Neuronal stem cell (in vitro differentiated cells): ENCODE measurements around the gene LGALS9B. TPM values are rescaled to one million over a fixed set of nuclear protein-coding genes. Genes with fewer than 3 reads are reported as not detected.
"Not testable (repeated sequence)": the region's sequence is repeated elsewhere in the genome, so short reads cannot be mapped to it uniquely, and the experiment has no call there.

Source experiments
- DNase-seq: peaks from one replicate; pipeline ENCODE4 v3.0.0-alpha.2; 2013; ENCODE audit warnings: low spot score
- H2AFZ ChIP-seq: one replicate; pipeline ENCODE4 v1.6.1; 2013; ENCODE audit warnings: mild to moderate bottlenecking, low read length, inconsistent platforms
- H2AK5ac ChIP-seq: 2 replicates; pipeline ENCODE4 v1.6.1; 2013; ENCODE audit warnings: low read depth, mild to moderate bottlenecking, inconsistent platforms, low read length, moderate library complexity, mixed read lengths
- H2BK120ac ChIP-seq: 2 replicates; pipeline ENCODE4 v1.6.1; 2013; ENCODE audit warnings: low read depth, mild to moderate bottlenecking, inconsistent platforms, low read length, moderate library complexity, mixed read lengths
- H2BK12ac ChIP-seq: one replicate; pipeline ENCODE4 v1.6.1; 2013; ENCODE audit warnings: low read length, inconsistent platforms
- H2BK15ac ChIP-seq: 2 replicates; pipeline ENCODE4 v1.6.1; 2013; ENCODE audit warnings: mild to moderate bottlenecking, low read length, inconsistent platforms, mixed read lengths
- H2BK5ac ChIP-seq: one replicate; pipeline ENCODE4 v1.6.1; 2013; ENCODE audit warnings: inconsistent platforms, mild to moderate bottlenecking, low read length, moderate library complexity
- H3K14ac ChIP-seq: one replicate; pipeline ENCODE4 v1.6.1; 2013; ENCODE audit warnings: low read length, inconsistent platforms
- H3K18ac ChIP-seq: 2 replicates; pipeline ENCODE4 v1.6.1; 2013; ENCODE audit warnings: low read length, inconsistent platforms
- H3K23ac ChIP-seq: 2 replicates; pipeline ENCODE4 v1.6.1; 2013; ENCODE audit warnings: low read depth, mild to moderate bottlenecking, mixed read lengths, low read length, inconsistent platforms; ENCODE audit not compliant: poor library complexity
- H3K27ac ChIP-seq: replicated peaks from 3 replicates; pipeline ENCODE4 v1.5.1; 2013; ENCODE audit warnings: low read length, inconsistent platforms
- H3K27me3 ChIP-seq, 3 experiments: 2 replicates each; pipeline ENCODE4 v1.6.1; 2013; ENCODE audit warnings: low read length in 3 of 3, mild to moderate bottlenecking in 2 of 3, inconsistent platforms in 1 of 3, low read depth in 1 of 3, mixed read lengths in 1 of 3, moderate library complexity in 1 of 3; ENCODE audit not compliant: control insufficient read depth in 3 of 3, insufficient read depth in 3 of 3
- H3K36me3 ChIP-seq, 2 donors: replicated peaks in 1 of 2; 2 replicates each; pipeline ENCODE4 v1.6.1; 2013; ENCODE audit warnings: low read length in 2 of 2; ENCODE audit not compliant: control insufficient read depth in 2 of 2, insufficient read depth in 2 of 2
- H3K4ac ChIP-seq: 2 replicates; pipeline ENCODE4 v1.6.1; 2013; ENCODE audit warnings: inconsistent platforms, mild to moderate bottlenecking, low read length, moderate library complexity
- H3K4me1 ChIP-seq, 2 donors: 1 replicate in 1 of 2; 2 replicates in 1 of 2; pipeline ENCODE4 v1.6.1; 2013; ENCODE audit warnings: low read length in 2 of 2, low read depth in 1 of 2; ENCODE audit not compliant: control insufficient read depth in 2 of 2, insufficient read depth in 1 of 2
- H3K4me2 ChIP-seq: one replicate; pipeline ENCODE4 v1.6.1; 2013; ENCODE audit warnings: mild to moderate bottlenecking, low read length, inconsistent platforms; ENCODE audit not compliant: insufficient read depth, poor library complexity, severe bottlenecking
- H3K4me3 ChIP-seq, 2 donors: 2 replicates each; pipeline ENCODE4 v1.5.1; 2013; ENCODE audit warnings: low read length in 2 of 2, mild to moderate bottlenecking in 2 of 2, inconsistent platforms in 1 of 2, moderate library complexity in 1 of 2
- H3K79me1 ChIP-seq: one replicate; pipeline ENCODE4 v1.6.1; 2013; ENCODE audit warnings: low read depth, mild to moderate bottlenecking, inconsistent platforms, low read length, moderate library complexity
- H3K9ac ChIP-seq: one replicate; pipeline ENCODE4 v1.6.1; 2013; ENCODE audit warnings: mild to moderate bottlenecking, low read depth, low read length, inconsistent platforms; ENCODE audit not compliant: poor library complexity
- H3K9me3 ChIP-seq, 2 donors: replicated peaks in 1 of 2; 2 replicates each; pipeline versions ENCODE3 to v1.6.1; 2013; ENCODE audit warnings: low read length in 2 of 2, mild to moderate bottlenecking in 2 of 2, inconsistent platforms in 1 of 2, low read depth in 1 of 2, mixed read lengths in 1 of 2, moderate library complexity in 1 of 2; ENCODE audit not compliant: control insufficient read depth in 2 of 2, insufficient read depth in 1 of 2
- H4K8ac ChIP-seq: one replicate; pipeline ENCODE4 v1.6.1; 2013; ENCODE audit warnings: low read depth, mild to moderate bottlenecking, inconsistent platforms, low read length, moderate library complexity
- H4K91ac ChIP-seq: one replicate; pipeline ENCODE4 v1.6.1; 2013; ENCODE audit warnings: low read length, low read depth, mild to moderate bottlenecking, inconsistent platforms; ENCODE audit not compliant: poor library complexity
- WGBS, 2 donors: extraction: QIAGEN DNeasy Blood & Tissue Kit; methylation state at CpG; one replicate each; pipeline ENCODE4 v1.1.7; 2013; ENCODE audit warnings: missing lambda C conversion rate in 2 of 2, mixed read lengths in 1 of 2; ENCODE audit not compliant: insufficient read length in 2 of 2, insufficient replicate concordance in 1 of 2; ENCODE audit errors: extremely low coverage in 2 of 2; 5-methylcytosine and 5-hydroxymethylcytosine counted together
- polyA plus RNA-seq, 2 experiments: library from polyadenylated mRNA; stranded (reverse); fragments of 200-250 nt; gene quantifications; one replicate each; pipeline ENCODE4 v1.2.3, GENCODE V29; 2013

The LGALS9B gene
- polyA plus RNA-seq (2013, experiment 1 of 2) = not detected
- polyA plus RNA-seq (2013, experiment 2 of 2) = not detected

DNA sequence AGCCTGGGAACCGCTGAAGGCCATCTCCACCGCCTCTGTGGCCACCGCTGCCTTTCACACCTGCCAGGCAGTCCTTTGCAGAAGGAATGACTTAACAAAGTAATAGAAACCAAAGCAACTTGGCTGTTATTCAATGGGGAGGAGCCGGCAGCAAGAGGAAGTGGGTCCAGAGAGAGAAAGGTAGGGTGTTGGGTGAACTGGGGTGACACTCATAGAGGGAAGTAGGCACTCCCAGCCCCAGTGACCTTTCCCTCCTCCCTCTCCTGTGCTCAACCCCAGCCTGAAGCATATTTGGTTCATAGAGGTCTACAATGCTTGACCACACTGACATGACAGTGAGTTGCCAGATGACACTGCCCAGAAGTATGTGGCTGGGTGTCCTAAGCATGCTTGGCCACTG is at the start of gene LGALS9B:
LGALS9B (minus strand) TSS at position 93 of the 400 bp plus-strand sequence; CDS start at position 24, 69 bp downstream.
- H2BK120ac ChIP-seq, H2BK5ac ChIP-seq, H3K23ac ChIP-seq, H3K18ac ChIP-seq, H3K14ac ChIP-seq, H2AFZ ChIP-seq, H3K4me3 ChIP-seq, H3K36me3 ChIP-seq, H2BK12ac ChIP-seq, H3K9me3 ChIP-seq, H4K91ac ChIP-seq, DNase-seq, H2AK5ac ChIP-seq, H3K9ac ChIP-seq, H4K8ac ChIP-seq, H3K79me1 ChIP-seq, H3K4me2 ChIP-seq, H2BK15ac ChIP-seq, H3K4me1 ChIP-seq, H3K4ac ChIP-seq, H3K27ac ChIP-seq, H3K27me3 ChIP-seq: not testable (repeated sequence)
- no CpG with 5 or more reads among the region's 4 CpGs for WGBS, 2 donors

GRCh38 chr17:20516986-20517385 is 49.6 kb upstream of the LGALS9B start:
- H2BK5ac ChIP-seq, H3K4ac ChIP-seq, H3K36me3 ChIP-seq, H3K9me3 ChIP-seq, H4K91ac ChIP-seq, H3K4me3 ChIP-seq, H3K27ac ChIP-seq, H2AK5ac ChIP-seq, H3K27me3 ChIP-seq, H2BK120ac ChIP-seq, H3K14ac ChIP-seq, H3K18ac ChIP-seq, H3K4me1 ChIP-seq, H3K23ac ChIP-seq, DNase-seq, H3K4me2 ChIP-seq, H2BK12ac ChIP-seq, H2AFZ ChIP-seq, H3K9ac ChIP-seq, H3K79me1 ChIP-seq, H2BK15ac ChIP-seq, H4K8ac ChIP-seq: not testable (repeated sequence)
- WGBS, 2 donors = no CpG with 5 or more reads among the region's 17 CpGs

GRCh38 chr17:20515099-20515498 is 47.8 kb upstream of the LGALS9B start:
- H3K9ac ChIP-seq, H2AFZ ChIP-seq, H2BK12ac ChIP-seq, H3K27ac ChIP-seq, H3K18ac ChIP-seq, H3K4me2 ChIP-seq, H2AK5ac ChIP-seq, DNase-seq, H3K9me3 ChIP-seq, H3K14ac ChIP-seq, H3K4me3 ChIP-seq, H3K36me3 ChIP-seq, H2BK120ac ChIP-seq, H3K27me3 ChIP-seq, H4K91ac ChIP-seq, H2BK5ac ChIP-seq, H3K4ac ChIP-seq, H2BK15ac ChIP-seq, H3K23ac ChIP-seq, H3K4me1 ChIP-seq, H3K79me1 ChIP-seq, H4K8ac ChIP-seq: not testable (repeated sequence)
- whole genome bisulfite sequencing, 2 donors = no CpG with 5 or more reads among the region's 10 CpGs

GRCh38 chr17:20513539-20513938 is 46.2 kb upstream of the LGALS9B start:
- H2BK15ac ChIP-seq, H3K4me2 ChIP-seq, H2BK12ac ChIP-seq, H3K23ac ChIP-seq, H2AK5ac ChIP-seq, H3K9me3 ChIP-seq, H2BK5ac ChIP-seq, H3K4me1 ChIP-seq, H3K4me3 ChIP-seq, H4K91ac ChIP-seq, H2BK120ac ChIP-seq, DNase-seq, H4K8ac ChIP-seq, H2AFZ ChIP-seq, H3K9ac ChIP-seq, H3K14ac ChIP-seq, H3K36me3 ChIP-seq, H3K79me1 ChIP-seq, H3K4ac ChIP-seq, H3K27me3 ChIP-seq, H3K18ac ChIP-seq, H3K27ac ChIP-seq: not testable (repeated sequence)
- WGBS, 2 donors = no CpG with 5 or more reads among the region's 9 CpGs
